BJ (cell line): Measurements from ENCODE around the gene VAV2. TPM values are rescaled to one million over a fixed set of nuclear protein-coding genes. Genes with fewer than 3 reads are reported as not detected.

ENCODE experiments used
- CTCF ChIA-PET: fragments of 350-600 bp; formaldehyde crosslinking; extraction: SDS; loops from one replicate; lab custom pipeline; 2021; ENCODE audit warnings: antibody characterized with exemption, inconsistent platforms; lab: Yijun Ruan, JAX
- POLR2A ChIA-PET: fragments of 300-600 bp; sonication (Branson Sonifier 250); formaldehyde crosslinking; extraction: SDS; loops from one replicate; lab custom pipeline; 2021; ENCODE audit warnings: antibody characterized with exemption; lab: Charles Lee
- DNase-seq: peaks from one replicate; pipeline ENCODE4 v3.0.0-alpha.2; 2011; ENCODE audit warnings: low read depth
- H3K27me3 ChIP-seq: 2 replicates; pipeline ENCODE4 v1.6.0; 2011; ENCODE audit warnings: low read length; ENCODE audit not compliant: control insufficient read depth, insufficient read depth
- H3K36me3 ChIP-seq: 2 replicates; pipeline ENCODE4 v1.5.1; 2011; ENCODE audit warnings: low read length; ENCODE audit not compliant: control insufficient read depth, insufficient read depth
- H3K4me3 ChIP-seq: 2 replicates; pipeline ENCODE4 v1.5.1; 2011; ENCODE audit warnings: low read depth, mild to moderate bottlenecking, control low read depth, low read length
- CTCF ChIP-seq: IDR thresholded peaks from 2 replicates; pipeline ENCODE4 v1.5.1; 2011; ENCODE audit warnings: low read depth, mild to moderate bottlenecking, control low read depth, inconsistent platforms, low read length, moderate library complexity; ENCODE audit not compliant: insufficient read depth
- polyA plus RNA-seq: library from polyadenylated mRNA; depleted of rRNA; stranded (reverse); fragments of >200 nt; gene quantifications from 2 replicates; pipeline ENCODE4 v1.2.3, GENCODE V29; 2011

VAV2 gene
- polyA plus RNA-seq, 1 experiment: 9.9 TPM

GRCh38 chr9:133862585-133863256 is 129.4 kb downstream of the VAV2 start:
- peaks cover 6% of the 10 kb centered on the region for H3K36me3 ChIP-seq
- H3K4me3 ChIP-seq: no peak overlapping the region
- ChIA-PET CTCF (no interaction called here), POLR2A (no interaction called here)
- H3K27me3 ChIP-seq: no peaks in the 10 kb centered on the region
- TF ChIP-seq CTCF: no peak
- no peak for DNase-seq

- no peak for DNase-seq
- H3K36me3 ChIP-seq: peaks cover 6% of the 10 kb centered on the region
- TF ChIP-seq CTCF: no peak
- POLR2A ChIA-PET: no interaction called here
- CTCF ChIA-PET: no interaction called here
- H3K4me3 ChIP-seq: no peak overlapping the region
- H3K27me3 ChIP-seq: no peaks in the 10 kb centered on the region
These were observed 130.4 kb downstream of the VAV2 start for GRCh38 chr9:133861692-133862091.

- POLR2A ChIA-PET: no interaction called here
- no peak for TF ChIP-seq CTCF
- DNase-seq: no peak
- H3K4me3 ChIP-seq: no peak overlapping the region
- H3K27me3 ChIP-seq: no peaks in the 10 kb centered on the region
- peaks cover 6% of the 10 kb centered on the region for H3K36me3 ChIP-seq
- CTCF ChIA-PET: no interaction called here
These were observed 131.0 kb downstream of the VAV2 start for GRCh38 chr9:133861086-133861485.

GRCh38 chr9:133858771-133859170 is 133.4 kb downstream of the VAV2 start:
- no peak for TF ChIP-seq CTCF
- ChIA-PET POLR2A (no interaction called here), CTCF (no interaction called here)
- H3K4me3 ChIP-seq: no peak overlapping the region
- no peak for DNase-seq
- H3K36me3 ChIP-seq: peaks cover 7% of the 10 kb centered on the region
- H3K27me3 ChIP-seq: no peaks in the 10 kb centered on the region

GRCh38 chr9:133857639-133858038 is 134.5 kb downstream of the VAV2 start:
- DNase-seq: no peak
- Histone ChIP-seq H3K4me3 (no peak overlapping the region), H3K36me3 (peaks cover 7% of the 10 kb centered on the region), H3K27me3 (no peaks in the 10 kb centered on the region)
- POLR2A ChIA-PET: no interaction called here
- no peak for TF ChIP-seq CTCF
- CTCF ChIA-PET: no interaction called here
